HCT116 (cell line): ENCODE measurements around the gene RNF41. TPM values are rescaled to one million over a fixed set of nuclear protein-coding genes. Genes with fewer than 3 reads are reported as not detected.

ENCODE experiments used
- ATAC-seq: fragments of 200-7000 bp; cut with Tn5 transposase; 2 replicates; pipeline ENCODE4 v1.9.1; 2020; ENCODE audit warnings: mild to moderate bottlenecking, moderate library complexity
- BruUV-seq: library from RNA; stranded (reverse); fragments of 400-500 nt; replicated peaks from 2 replicates; lab custom pipeline; 2021; lab: Mats Ljungman, UMichigan
- CTCF ChIA-PET: fragments of 300-600 bp; sonication (Branson Sonifier 250); formaldehyde crosslinking; loops from one replicate; lab custom pipeline; 2021; ENCODE audit warnings: antibody characterized with exemption; lab: Charles Lee
- POLR2A ChIA-PET: fragments of 300-600, 350-600 bp; sonication (Branson Sonifier 250); formaldehyde crosslinking; loops from one replicate; lab custom pipeline; 2021; ENCODE audit warnings: antibody characterized with exemption; lab: Charles Lee
- RAD21 ChIA-PET, 2 experiments: fragments of 300-600 bp; sonication (Branson Sonifier 250); formaldehyde crosslinking; loops; one replicate each; lab custom pipeline; 2023; ENCODE audit warnings: low total read pairs in 2 of 2; ENCODE audit not compliant: uncharacterized antibody in 2 of 2, unreplicated experiment in 2 of 2, low non-redundant PET in 1 of 2; lab: Charles Lee
- DNase-seq: peaks from one replicate; pipeline ENCODE4 v3.0.0-alpha.2; 2010; ENCODE audit warnings: low read depth, low spot score
- H2AFZ ChIP-seq: fragments of 200-600 bp; shearing (Covaris generic), sonication (generic); 2 replicates; pipeline ENCODE4 v1.6.1; 2017; ENCODE audit warnings: low read depth, mixed run types, mixed read lengths, antibody characterized with exemption, low read length; ENCODE audit not compliant: poor library complexity, severe bottlenecking
- H3K27ac ChIP-seq: 2 replicates; pipeline ENCODE4 v1.5.1; 2012; ENCODE audit warnings: low read depth, low read length
- H3K27me3 ChIP-seq: fragments of 200-600 bp; sonication (generic); 2 replicates; pipeline ENCODE4 v1.6.1; 2016; ENCODE audit warnings: mixed run types, low read length, mixed read lengths; ENCODE audit not compliant: insufficient read depth
- H3K36me3 ChIP-seq, 2 experiments: fragments of 200-500 bp in 1 of 2; fragments of 200-600 bp in 1 of 2; sonication (Bioruptor generic) in 1 of 2; sonication (generic) in 1 of 2; 2 replicates each; pipeline versions ENCODE4 v1.5.1 to v1.6.1; 2014 to 2016; ENCODE audit warnings: low read length in 2 of 2, inconsistent platforms in 1 of 2, mixed read lengths in 1 of 2, mixed run types in 1 of 2; ENCODE audit not compliant: insufficient read depth in 2 of 2, control insufficient read depth in 1 of 2
- H3K4me1 ChIP-seq, 2 experiments: fragments of 200-600 bp in 1 of 2; sonication (generic) in 1 of 2; 2 replicates each; pipeline versions ENCODE4 v1.5.1 to v1.6.1; 2012 to 2017; ENCODE audit warnings: low read length in 2 of 2, inconsistent platforms in 1 of 2, mild to moderate bottlenecking in 1 of 2, mixed read lengths in 1 of 2, mixed run types in 1 of 2, moderate library complexity in 1 of 2; ENCODE audit not compliant: insufficient read depth in 2 of 2, control insufficient read depth in 1 of 2
- H3K4me2 ChIP-seq: fragments of 200-600 bp; sonication (generic); 2 replicates; pipeline ENCODE4 v1.6.1; 2017; ENCODE audit warnings: mixed run types, low read length, mixed read lengths
- H3K4me3 ChIP-seq, 2 experiments: fragments of 200-600 bp in 1 of 2; sonication (generic) in 1 of 2; replicated peaks in 1 of 2; 2 replicates each; pipeline ENCODE4 v1.5.1; 2011 to 2016; ENCODE audit warnings: low read length in 2 of 2, control low read depth in 1 of 2, low read depth in 1 of 2, mild to moderate bottlenecking in 1 of 2, mixed read lengths in 1 of 2, mixed run types in 1 of 2
- H3K79me2 ChIP-seq: fragments of 200-600 bp; sonication (generic); 2 replicates; pipeline ENCODE4 v1.6.1; 2017; ENCODE audit warnings: mild to moderate bottlenecking, mixed run types, low read length, moderate library complexity, mixed read lengths; ENCODE audit not compliant: insufficient read depth
- H3K9ac ChIP-seq: fragments of 200-600 bp; sonication (generic); 2 replicates; pipeline ENCODE4 v1.6.1; 2016; ENCODE audit warnings: low read length, mixed read lengths
- H3K9me2 ChIP-seq: fragments of 200-600 bp; sonication (generic), shearing (Covaris generic); 2 replicates; pipeline ENCODE4 v1.6.1; 2017; ENCODE audit warnings: mixed run types, mild to moderate bottlenecking, moderate library complexity; ENCODE audit not compliant: insufficient read depth
- H3K9me3 ChIP-seq, 2 experiments: fragments of 200-500 bp in 1 of 2; fragments of 200-600 bp in 1 of 2; sonication (Bioruptor generic) in 1 of 2; sonication (generic) in 1 of 2; 2 replicates each; pipeline ENCODE4 v1.6.1; 2014 to 2017; ENCODE audit warnings: low read length in 2 of 2, mixed read lengths in 2 of 2, inconsistent platforms in 1 of 2, low read depth in 1 of 2, mild to moderate bottlenecking in 1 of 2, mixed run types in 1 of 2, moderate library complexity in 1 of 2; ENCODE audit not compliant: control insufficient read depth in 1 of 2, insufficient read depth in 1 of 2
- H4K20me1 ChIP-seq: fragments of 200-600 bp; sonication (generic), shearing (Covaris generic); 2 replicates; pipeline ENCODE4 v1.6.1; 2017; ENCODE audit warnings: mixed run types, mild to moderate bottlenecking, moderate library complexity; ENCODE audit not compliant: insufficient read depth
- CEBPB ChIP-seq: IDR thresholded peaks from 2 replicates; pipeline ENCODE4 v1.6.1; 2012; ENCODE audit warnings: low read depth
- CTCF ChIP-seq, 3 experiments: fragments of 200-600 bp in 1 of 3; sonication (generic) in 1 of 3; IDR thresholded peaks in 2 of 3; conservative IDR thresholded peaks in 1 of 3; 2 replicates each; pipeline ENCODE4 v1.5.1; 2012 to 2017; ENCODE audit warnings: low read depth in 2 of 3, low read length in 2 of 3, antibody characterized with exemption in 1 of 3, borderline replicate concordance in 1 of 3, control low read depth in 1 of 3, mild to moderate bottlenecking in 1 of 3, mixed read lengths in 1 of 3, mixed run types in 1 of 3, moderate library complexity in 1 of 3; ENCODE audit not compliant: insufficient read depth in 1 of 3
- EGR1 ChIP-seq: IDR thresholded peaks from 2 replicates; pipeline ENCODE4 v1.6.1; 2012; ENCODE audit warnings: low read depth
- EZH2 ChIP-seq: fragments of 200-600 bp; sonication (generic); IDR thresholded peaks from 2 replicates; pipeline ENCODE4 v1.6.1; 2017; ENCODE audit warnings: antibody characterized with exemption, mixed run types
- POLR2A ChIP-seq: IDR thresholded peaks from 2 replicates; pipeline ENCODE4 v1.7.0; 2011; ENCODE audit warnings: borderline replicate concordance; ENCODE audit not compliant: insufficient read depth, insufficient read length; ENCODE audit errors: extremely low read depth
- REST ChIP-seq: IDR thresholded peaks from 2 replicates; pipeline ENCODE4 v1.6.1; 2012; ENCODE audit warnings: low read depth
- SIN3A ChIP-seq: IDR thresholded peaks from 2 replicates; pipeline ENCODE4 v1.6.1; 2012; ENCODE audit warnings: low read depth
- YY1 ChIP-seq: IDR thresholded peaks from 2 replicates; pipeline ENCODE4 v1.6.1; 2011; ENCODE audit warnings: low read length, low read depth, moderate library complexity, mild to moderate bottlenecking; ENCODE audit not compliant: insufficient replicate concordance; ENCODE audit errors: extremely low read depth
- ZFX ChIP-seq: fragments of 450-650 bp; IDR thresholded peaks from 2 replicates; pipeline ENCODE4 v1.6.1; 2017
- intact Hi-C: fragments of 100-400 bp; cut with micrococcal nuclease; formaldehyde crosslinking; loops from 2 replicates; pipeline ENCODE4 v1.10.0; 2022
- total RNA-seq: library from RNA; stranded (reverse); gene quantifications from one replicate; pipeline ENCODE4 v1.2.1, GENCODE V29; 2021; ENCODE audit not compliant: unreplicated experiment
- TF ChIP-seq, protein P1 (sequence below): IDR thresholded peaks from 2 replicates; pipeline ENCODE4 v1.6.1; 2011; ENCODE audit warnings: mild to moderate bottlenecking, low read length, moderate library complexity; ENCODE audit not compliant: insufficient replicate concordance; ENCODE audit errors: extremely low read depth
- TF ChIP-seq, protein P2 (sequence below): IDR thresholded peaks from 2 replicates; pipeline ENCODE4 v1.6.1; 2012

The RNF41 gene
- total RNA-seq, 1 experiment from 2014 or later, result 40.6 TPM

DNA sequence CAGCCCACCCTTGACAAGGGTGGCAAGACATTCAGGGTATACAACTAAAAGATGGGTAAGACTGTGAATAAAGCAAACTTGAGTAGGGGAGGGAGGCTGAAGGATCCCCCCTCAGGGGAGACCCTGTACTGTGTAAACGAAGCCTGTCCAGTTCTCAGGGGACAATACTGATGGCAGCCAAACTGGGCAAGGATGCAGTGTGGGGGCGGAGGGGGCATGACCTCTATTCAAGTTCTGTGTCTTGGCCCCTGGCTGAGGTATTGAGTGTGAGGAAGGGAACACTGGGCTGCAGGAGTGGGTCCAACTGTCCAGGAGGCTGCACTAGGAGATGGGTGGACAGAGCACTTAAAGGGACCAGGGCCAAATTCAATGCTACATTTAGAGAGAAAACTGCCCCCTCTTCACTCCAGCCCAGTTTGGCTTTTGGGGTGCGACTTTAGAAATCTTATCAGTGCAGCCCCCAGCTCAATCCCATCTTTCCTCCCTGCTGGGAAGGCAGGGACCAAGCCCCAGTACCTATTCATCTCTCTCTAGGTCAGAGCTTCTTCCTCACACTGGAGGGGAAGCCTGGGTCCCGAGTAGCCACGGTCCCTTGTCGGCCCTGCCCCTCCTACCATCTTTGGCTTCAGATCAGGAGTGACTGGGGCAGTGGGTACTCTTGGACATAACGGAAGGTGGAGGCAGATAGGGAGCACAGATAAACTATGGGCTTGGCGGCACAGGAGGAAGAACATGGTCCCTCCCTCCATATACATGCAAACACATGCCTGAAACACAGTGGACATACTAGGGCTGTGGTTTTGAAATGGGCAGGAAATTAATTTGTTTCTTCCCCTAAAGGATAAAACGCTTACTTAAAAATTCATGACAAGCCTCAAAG, 19.9 kb upstream of the RNF41 start:
- ChIA-PET RAD21 (no interaction called here), POLR2A (no interaction called here), CTCF (no interaction called here)
- Histone ChIP-seq H3K4me1 (no peaks in the 10 kb centered on the region), H4K20me1 (no peaks in the 10 kb centered on the region), H3K9me3 (no peaks in the 10 kb centered on the region), H3K9ac (no peak overlapping the region), H3K4me3 (no peak overlapping the region), H3K36me3 (peaks cover 28 to 38% of the 10 kb centered on the region in 2 experiments), H3K27ac (no peak overlapping the region), H3K4me2 (no peak overlapping the region), H2AFZ (no peak overlapping the region), H3K9me2 (no peaks in the 10 kb centered on the region), H3K27me3 (no peaks in the 10 kb centered on the region), H3K79me2 (no peaks in the 10 kb centered on the region)
- intact Hi-C loops, result no loop called here
- DNase-seq (no peak), ATAC-seq (no peak)
- BruUV-seq, result no TSS peak
- TF ChIP-seq POLR2A, result no peak
- TF ChIP-seq, protein P1, sequence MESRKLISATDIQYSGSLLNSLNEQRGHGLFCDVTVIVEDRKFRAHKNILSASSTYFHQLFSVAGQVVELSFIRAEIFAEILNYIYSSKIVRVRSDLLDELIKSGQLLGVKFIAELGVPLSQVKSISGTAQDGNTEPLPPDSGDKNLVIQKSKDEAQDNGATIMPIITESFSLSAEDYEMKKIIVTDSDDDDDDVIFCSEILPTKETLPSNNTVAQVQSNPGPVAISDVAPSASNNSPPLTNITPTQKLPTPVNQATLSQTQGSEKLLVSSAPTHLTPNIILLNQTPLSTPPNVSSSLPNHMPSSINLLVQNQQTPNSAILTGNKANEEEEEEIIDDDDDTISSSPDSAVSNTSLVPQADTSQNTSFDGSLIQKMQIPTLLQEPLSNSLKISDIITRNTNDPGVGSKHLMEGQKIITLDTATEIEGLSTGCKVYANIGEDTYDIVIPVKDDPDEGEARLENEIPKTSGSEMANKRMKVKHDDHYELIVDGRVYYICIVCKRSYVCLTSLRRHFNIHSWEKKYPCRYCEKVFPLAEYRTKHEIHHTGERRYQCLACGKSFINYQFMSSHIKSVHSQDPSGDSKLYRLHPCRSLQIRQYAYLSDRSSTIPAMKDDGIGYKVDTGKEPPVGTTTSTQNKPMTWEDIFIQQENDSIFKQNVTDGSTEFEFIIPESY, result no peak
- TF ChIP-seq SIN3A, result no peak
- TF ChIP-seq REST, result no peak
- TF ChIP-seq CEBPB, result no peak
- TF ChIP-seq CTCF (IDR thresholded peaks at IDR 0.05 in 2 of 3, conservative IDR thresholded peaks at IDR 0.05 in 1 of 3; ENCODE audit: borderline replicate concordance in 1 of 3, insufficient read depth in 1 of 3, low read depth in 2 of 3, low read length in 2 of 3), result no peak
- TF ChIP-seq YY1, result no peak
- TF ChIP-seq EGR1, result no peak
- no peak for TF ChIP-seq EZH2
- TF ChIP-seq, protein P2, sequence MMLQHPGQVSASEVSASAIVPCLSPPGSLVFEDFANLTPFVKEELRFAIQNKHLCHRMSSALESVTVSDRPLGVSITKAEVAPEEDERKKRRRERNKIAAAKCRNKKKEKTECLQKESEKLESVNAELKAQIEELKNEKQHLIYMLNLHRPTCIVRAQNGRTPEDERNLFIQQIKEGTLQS, result no peak
- no peak for TF ChIP-seq ZFX
